Activated T-helper 1 cell treated with Interleukin-2 at 50 U/mL for 16 hours (primary cell): ENCODE results near the gene ARHGEF28.

ENCODE experiments used
- DNase-seq: peaks from one replicate; pipeline ENCODE4 v3.0.0-alpha.2; 2020; ENCODE audit warnings: low read depth

ARHGEF28 gene

DNA sequence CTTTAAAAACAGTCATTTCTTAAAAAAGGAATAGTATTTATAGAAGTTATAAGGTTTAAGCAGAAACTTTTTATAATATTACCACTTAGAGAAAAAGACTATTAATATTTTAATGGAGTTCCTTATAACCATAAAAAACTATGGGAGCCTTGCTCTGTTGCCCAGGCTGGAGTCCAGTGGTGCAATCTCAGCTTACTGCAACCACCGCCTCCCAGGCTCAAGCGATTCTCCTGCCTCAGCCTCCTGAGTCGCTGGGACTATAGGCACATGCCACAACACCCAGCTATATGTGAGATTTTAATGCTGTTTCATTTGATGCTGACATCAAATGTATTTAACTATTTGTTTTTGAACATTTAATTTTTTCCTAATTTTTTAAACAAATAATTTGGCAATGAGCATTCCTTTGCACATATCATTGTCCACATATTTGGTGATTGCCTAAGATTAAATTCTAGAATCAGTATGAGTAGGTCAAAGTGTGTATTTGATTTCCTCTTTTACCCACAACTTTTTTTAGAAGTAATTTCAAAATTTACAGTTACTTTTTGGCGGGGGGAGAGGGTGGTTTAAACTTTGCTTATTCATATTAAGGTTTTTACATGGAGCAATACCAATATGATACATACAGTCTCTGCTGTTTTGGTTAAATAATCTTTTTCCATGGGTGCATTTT, 235.5 kb downstream of the ARHGEF28 start:
- DNase-seq: no peak

DNA sequence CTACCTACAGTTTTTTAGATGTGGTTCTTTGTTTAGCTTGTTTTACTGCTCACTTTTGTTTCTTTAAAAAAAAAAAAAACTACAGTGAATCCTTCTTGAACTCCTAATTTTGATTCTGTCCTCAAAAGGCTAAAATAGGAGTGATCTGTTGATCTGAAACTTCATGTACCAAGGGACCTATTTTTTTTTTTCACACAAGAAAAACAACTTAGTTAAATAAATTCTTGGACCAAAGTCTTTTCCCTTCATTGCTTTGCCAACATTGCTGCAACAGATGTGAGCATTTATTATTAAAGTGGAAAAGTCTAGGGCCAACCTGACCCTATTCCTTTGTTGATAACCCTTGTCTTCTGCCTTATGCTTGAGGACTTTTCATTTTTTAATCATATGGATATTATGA, 236.8 kb downstream of the ARHGEF28 start:
- no peak for DNase-seq

DNA sequence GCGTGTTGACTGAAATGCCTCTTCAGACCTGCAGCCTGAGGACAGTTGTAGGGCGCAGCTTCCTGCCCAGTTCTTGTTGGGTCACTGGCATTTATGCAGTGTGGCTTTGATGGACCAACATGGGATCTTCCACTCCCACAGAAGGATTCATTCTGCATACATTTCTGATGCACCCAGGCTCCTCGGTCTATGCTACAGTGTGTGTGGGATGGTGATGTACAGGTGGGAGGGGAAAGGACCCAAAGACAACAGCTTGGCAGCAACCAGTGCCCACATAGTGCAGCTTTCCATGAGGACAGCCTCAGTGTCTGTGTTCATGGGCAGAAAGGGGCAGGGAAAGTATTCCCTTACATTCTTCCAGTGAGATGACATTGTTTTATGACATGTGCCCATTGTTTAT, 237.9 kb downstream of the ARHGEF28 start:
- no peak for DNase-seq

DNA sequence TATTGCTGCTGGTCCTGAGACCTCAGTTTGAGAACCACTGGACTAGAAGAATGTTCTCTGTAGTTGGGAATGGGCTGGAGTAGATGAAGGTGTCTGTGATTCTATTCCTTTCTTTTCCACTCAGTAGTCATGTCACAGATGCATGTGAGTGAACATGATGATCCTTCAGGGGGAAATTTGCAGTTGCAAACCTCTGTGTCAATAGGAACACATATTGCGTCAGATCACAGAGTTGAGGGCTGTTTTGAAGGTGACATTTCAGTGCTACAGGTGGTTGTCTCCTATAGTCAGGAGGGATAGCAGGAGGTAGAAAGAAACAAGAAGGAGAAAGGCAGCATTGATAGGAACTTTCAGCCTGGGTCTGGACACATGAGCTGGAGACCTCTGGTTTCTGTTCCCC, 239.3 kb downstream of the ARHGEF28 start:
- DNase-seq: no peak

DNA sequence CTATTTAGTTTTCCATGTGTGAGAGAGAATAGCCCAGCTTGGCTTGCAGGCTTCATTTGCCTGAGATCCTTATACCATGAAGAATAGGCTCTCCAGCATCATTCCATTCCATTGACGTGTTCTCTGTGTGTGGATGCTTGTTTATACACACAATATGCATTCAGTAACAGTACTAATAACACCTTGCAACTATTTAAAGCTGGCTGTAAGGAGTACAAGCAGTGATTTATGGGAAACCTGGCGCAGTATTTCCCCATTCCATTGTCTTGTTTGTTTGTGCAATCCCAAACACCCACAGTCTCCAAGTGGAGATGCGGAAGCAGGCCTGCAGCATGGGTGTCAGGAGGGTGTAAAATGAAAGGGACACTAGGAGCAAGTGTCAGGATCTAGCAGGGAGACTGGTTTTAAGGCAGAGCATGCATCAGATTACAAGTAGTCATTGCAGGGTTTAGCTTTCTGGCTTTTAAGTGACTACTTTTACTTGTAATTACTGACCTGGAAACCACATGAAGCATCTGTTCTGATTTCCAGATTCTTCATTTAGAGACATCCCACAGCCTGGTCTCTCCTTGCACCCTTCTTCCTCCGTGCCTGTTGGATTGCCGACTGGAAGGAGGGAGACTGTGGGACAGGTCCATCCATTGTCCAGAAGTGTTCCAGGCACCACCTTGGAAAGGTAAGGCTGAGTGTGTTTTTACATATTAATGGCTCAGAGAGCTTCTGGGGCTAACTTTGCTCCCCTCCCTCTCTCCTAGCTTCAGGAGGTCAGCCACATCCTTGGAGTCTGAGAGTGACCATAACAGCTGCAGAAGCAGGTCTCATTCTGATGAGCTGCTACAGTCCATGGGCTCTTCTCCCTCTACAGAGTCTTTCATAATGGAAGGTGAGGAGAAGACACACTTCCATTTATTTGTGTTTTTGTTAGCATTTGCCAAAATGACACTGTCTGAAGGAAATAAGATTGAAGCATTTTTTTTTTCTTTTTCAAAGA, 241.6 kb downstream of the ARHGEF28 start:
- no peak for DNase-seq

DNA sequence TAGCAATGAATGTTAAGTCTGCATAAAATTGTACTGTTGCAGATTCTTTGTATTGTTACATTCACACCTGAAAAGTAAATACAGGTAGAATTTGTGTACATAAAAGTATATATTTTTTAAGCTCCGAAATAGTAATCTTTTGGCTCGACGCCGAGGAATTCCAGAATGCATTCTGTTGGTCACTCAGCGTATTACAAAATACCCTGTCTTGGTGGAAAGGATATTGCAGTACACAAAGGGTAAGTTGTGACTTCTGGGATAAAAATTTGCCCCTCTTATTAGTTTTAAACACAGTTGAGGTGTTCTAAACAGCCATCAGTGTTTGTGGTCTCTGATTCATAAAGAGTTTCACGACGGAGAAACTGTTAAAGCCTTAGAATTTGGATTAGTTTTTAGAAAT, 257.6 kb downstream of the ARHGEF28 start:
- no peak for DNase-seq

DNA sequence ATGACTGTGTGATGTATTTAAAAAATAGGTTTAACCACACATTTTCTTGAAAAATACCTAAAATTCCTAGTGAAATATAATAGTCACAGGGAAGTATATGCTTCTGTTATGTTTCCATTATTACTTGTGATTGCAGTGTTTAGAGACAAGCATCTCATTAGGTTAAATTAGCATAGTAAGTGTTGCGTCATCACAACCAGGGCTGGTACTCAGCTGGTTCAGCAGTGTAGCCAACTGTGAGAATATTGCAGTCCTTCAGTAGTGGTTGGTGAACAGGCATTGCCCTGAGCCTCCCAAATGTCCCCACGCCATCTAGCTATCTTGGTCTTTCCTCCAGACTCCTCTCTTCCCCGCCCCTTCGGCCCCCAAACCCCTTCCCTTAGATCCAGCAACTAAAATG, 261.7 kb downstream of the ARHGEF28 start:
- no peak for DNase-seq

DNA sequence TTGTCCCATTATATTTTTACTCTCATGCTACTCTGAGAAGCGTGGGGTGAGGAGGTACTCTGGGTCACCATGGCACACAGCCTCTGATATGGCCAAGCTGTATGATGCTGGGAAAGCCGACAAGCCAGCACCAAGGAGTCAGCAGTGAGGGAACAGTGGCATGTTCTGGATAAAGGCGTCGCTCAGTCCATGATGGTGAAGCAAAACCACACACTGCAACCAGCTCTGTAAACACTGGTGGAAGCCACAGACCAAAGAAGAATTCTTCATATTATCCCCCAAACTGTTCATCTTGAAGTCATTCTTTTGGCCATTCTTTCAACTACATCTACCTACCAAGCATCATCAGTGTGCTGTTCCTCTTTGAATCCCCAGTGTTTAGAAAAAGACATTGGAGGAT, 264.6 kb downstream of the ARHGEF28 start:
- no peak for DNase-seq

DNA sequence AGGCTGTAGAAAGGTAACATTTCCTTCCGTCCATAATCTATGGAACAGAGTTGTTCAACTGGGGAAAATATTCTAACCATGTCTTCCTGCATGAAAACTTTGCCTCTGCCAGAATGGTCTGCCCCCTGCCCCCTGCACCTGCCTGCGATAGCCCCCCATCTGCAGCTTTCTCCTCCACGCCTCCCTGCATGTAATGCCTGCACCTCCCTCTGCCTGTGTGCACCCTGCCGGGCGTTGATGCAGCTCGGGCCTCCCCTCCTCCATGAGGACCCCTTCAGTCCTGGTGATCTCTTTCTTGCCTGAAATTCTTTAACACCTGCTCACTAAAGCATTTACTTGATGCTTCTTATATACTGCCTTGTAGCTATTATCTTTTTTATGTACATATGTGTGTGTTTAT, 266.2 kb downstream of the ARHGEF28 start:
- DNase-seq: no peak

DNA sequence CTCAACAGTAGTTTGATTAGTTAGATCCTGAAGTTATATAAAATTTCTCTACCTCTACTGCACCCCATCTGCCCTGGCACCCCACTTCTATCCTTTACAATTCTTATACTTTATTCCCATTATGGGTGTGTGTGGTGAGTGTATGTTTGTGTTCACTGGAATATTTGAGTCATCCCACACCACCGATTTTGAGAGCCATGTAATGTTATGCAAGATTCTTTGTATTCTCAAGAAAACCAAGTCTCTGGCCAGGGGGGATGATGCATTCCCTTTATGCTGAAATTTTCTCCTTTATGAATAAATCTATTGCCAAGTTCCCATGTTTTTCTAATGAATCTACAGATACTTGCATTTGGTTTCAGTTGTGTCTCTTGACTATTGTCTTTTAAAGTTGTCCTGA, 266.8 kb downstream of the ARHGEF28 start:
- no peak for DNase-seq

DNA sequence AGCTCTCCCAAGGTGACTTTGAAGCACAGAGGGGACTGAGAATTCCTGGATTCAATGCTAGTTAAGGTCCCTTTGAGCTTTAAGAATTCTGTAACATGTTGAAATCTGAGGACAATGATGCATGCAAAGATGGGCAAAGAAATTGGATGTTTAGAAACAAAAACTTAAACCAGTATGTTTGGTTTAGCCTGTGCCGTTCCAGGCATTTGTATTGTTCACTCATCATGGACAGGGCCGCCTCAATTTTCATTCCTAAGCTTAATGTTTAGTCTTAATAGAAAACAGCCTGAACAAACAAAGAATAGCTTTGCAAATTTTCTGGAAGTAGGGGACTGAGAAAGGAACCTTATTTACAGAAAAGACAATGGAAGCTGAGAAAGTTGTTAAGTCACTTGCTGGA, 267.8 kb downstream of the ARHGEF28 start:
- DNase-seq: no peak

DNA sequence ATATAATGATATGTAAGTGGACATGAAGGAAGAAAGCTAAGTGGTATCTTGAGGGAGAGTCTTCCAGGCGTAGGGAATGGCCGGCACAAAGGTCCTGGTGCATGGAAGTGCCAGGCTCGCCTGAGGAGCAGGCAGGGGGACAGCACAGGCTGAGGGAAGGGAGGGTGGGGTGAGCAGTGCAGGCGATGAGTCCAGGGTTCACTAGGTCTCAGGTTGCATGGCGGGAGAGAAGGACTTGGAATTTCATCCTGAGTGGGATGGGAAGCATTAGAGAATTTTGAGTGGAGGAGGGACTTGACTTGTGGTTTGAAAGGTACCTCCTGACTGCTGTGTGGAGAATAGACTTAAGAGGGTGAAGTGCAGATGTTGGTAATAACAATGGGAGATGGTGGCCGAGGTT, 268.9 kb downstream of the ARHGEF28 start:
- no peak for DNase-seq

DNA sequence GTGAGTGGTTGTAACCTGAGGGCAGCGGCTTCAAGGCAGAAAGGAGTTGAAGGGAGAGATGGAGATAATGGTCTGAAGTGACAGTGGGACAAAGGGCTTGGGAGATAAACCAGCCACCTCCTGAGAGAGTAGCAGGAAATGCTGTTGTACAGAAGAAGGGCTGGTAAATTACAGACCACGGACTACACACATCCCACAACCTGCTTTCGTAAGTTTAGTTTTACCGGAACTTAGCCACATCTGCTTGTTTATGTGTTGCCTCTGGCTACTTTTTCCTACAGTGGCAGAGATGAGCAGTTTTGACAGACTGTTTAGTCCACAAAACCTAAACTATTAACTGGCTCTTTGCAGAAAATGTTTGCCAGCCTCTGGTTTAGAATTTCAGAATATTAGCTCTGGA, 269.5 kb downstream of the ARHGEF28 start:
- DNase-seq: no peak

DNA sequence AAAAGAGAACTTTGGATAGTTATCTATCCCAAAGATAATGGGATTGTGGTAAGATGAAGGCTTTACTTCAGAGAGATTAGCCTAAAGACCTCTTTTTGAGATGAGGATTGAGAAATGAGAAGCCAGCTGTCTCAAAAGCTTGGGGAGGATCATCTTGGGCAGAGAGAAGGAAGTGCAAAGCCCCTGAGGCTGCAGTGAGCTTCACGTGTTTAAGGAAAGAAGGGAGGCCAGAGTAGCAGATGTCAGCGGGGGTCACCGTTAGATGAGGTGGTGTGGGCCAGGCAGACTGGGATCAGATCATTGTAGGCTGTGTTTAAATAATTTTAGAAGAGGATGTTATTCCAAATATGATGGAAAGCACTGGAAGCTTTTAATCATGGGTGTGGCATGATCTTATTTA, 270.1 kb downstream of the ARHGEF28 start:
- no peak for DNase-seq

DNA sequence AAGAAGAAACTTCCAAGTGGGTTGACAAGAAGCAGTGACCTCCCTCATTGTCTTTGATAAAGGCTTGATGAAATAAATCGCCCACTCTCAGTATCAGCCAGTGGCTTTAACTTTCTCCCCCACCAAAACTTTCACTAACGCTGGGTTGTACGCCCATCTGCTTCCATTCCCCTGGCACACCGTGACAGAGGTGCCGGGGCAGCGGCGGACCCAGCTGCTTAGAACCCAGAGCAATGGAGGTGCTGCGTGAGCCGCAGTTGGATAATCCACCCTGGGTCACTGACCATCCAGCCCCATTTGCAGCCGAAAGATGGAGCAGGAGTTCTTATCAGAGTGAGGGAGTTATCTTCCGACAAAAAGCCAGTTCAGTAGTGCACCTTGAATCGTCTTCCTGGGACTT, 270.7 kb downstream of the ARHGEF28 start:
- no peak for DNase-seq

DNA sequence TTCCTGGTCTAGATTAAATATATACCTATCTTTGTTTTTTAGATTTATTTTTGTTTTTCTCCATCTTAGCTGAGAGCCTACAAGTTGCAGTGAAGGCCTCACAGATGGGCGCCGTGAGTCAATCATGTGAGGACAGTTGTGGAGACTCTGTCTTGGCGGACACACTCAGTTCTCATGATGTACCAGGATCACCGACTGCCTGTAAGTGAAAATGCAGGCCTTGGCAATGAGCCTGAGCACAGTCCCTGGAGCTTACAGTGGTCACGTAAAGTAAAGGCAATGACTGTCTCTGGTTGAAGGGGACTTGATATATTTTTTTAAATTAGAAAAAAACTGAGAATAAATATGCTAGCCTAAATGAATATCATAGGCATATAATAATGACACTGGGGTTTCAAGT, 271.9 kb downstream of the ARHGEF28 start:
- no peak for DNase-seq

DNA sequence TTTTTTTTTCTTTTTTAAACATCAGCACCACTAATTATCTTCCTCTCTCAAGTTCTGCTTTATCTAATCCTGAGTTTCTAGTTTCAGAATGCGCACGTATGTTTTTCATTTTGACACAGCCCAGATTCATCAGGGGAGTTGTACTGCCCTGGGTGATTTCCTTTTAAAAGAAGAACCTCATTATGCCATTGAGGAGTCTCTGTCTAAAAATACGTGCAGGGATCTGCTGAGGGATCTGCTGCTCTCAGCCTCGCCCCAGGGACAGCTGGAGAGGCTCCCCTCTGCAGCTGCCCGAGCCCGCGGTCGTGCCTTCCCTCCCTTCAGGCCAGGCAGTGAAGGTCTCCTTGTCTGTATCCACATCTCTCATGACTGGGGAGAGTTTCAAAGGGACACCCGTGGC, 273.1 kb downstream of the ARHGEF28 start:
- no peak for DNase-seq

DNA sequence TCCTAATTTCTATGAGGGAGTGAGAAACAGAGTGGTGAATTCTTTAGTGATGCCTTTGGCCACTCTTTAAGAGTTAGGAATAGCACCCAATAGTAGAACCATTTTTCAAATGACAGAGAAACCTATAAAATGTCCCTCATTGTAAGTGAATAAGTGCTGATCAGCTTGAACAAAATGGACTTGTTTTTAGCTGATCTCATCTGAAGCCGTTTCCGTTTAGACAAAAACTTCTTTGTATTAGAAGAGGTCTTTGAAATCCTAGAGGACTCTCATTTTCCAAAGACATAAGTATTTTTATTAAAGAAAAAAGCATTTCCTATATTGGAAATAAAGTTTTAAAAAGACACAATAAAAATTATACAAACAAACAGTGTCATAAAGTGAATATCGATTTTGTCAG, 273.9 kb downstream of the ARHGEF28 start:
- DNase-seq: no peak

DNA sequence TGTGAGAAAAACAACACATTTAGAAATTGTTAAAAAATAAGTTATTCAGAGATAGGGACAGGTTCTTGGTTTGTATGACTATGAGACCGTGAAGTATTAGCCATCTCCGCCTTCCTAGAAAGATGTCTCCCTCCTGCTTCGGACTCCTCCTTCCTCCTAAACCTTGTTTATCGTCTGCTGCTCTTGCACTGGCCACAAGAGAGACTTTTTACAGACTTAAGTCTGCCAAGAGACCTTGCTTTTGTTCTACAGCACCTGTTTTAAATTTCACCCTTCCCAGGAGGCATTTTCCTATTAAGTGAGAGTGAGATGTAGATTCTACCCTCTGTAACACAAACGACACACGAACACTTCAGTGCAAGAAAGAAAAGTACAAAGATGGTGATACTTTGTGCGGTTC, 274.6 kb downstream of the ARHGEF28 start:
- no peak for DNase-seq

DNA sequence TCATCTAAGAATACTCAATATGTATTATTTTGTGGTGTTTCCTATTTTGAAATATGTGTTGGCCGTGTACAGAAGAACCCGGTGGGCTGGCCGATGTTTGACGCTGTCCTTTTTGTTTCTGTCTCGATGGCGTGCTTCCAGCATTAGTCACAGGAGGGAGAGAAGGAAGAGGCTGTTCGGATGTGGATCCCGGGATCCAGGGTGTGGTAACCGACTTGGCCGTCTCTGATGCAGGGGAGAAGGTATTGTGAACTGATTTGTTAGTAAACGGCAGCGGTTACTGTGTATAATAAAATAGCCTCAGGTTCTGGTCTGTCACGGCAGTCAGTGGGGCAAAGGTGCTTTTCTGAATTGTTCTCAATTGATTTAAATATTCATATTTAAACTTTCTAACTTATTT, 275.0 kb downstream of the ARHGEF28 start:
- DNase-seq: no peak

DNA sequence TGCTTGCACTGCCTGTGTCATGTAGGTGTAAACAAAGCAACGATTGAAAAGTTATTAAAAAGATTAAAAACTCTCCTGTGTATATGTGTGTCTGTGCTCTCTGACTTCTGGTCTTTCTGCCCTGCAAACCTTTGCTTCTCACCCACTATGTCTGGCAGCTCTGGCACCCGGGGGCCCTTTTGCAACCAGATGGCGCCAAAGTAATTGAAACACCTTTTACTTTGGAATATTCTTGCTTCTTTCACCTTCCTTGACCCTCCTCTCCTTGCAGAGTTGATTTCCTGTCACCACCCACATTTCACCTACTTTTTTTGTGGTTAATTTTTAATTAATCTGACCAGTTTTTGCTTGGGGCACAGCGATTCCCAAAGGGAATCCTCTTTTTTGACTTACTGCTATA, 275.5 kb downstream of the ARHGEF28 start:
- no peak for DNase-seq

DNA sequence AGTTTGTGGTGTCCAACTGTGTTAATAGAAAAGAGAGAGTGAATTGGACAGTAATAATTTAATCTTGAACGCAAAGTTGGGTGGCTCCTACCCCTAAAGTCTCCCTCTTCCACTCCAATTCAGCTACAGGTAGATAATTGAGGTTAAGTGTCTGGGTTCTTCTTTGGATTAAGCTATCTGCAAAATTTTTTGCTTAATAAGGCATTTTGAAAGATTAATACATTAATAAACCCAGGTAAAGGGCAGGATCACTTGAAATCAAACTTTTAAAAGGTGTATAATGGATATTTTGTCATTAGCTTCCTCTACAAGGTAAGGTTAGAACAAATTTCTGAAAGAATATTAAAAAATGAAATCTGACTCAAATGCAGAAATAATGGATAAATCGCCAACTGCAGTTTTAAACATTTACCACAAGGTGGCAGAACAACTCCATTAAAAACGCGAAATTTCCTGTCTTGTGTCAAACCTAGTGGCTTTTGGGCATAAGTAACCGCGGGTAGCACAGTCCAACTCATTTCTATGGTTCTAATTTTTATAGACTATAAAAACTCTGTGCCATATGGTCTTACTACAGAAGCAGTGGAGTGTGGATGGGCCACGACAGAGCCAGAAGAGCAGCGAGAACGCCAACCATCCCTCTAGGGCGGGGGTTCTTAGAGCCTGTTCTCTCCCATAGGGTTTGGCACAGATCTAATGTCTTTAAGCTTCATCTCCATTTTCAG, 276.5 kb downstream of the ARHGEF28 start:
- no peak for DNase-seq

DNA sequence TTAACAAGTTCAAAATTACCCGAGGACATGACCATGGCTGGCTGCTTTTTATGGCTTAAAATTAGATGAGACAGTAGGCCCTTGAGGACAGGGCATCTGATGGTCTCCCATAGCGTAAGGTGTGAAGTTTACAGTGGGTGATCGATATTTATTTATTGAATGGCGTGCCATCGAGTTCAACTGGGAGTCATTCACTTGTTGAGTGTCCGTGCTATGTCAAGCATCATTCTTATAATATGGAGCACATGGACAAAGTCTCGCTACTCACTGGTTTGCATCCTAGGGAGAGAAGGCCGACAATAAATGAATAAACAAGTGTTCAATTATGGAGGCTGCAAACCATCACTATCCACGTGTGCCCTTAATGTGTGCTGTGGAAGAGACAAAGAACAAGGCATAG, 277.2 kb downstream of the ARHGEF28 start:
- no peak for DNase-seq
